Astrocyte of the cerebellum (primary cell): ENCODE results near the gene ELOVL5.

ENCODE experiments used
- DNase-seq: peaks from one replicate; pipeline ENCODE4 v3.0.0-alpha.2; 2011; ENCODE audit warnings: low read depth
- H3K4me3 ChIP-seq: 2 replicates; pipeline ENCODE4 v1.5.1; 2011; ENCODE audit warnings: mild to moderate bottlenecking, low read depth, low read length, moderate library complexity
- CTCF ChIP-seq: IDR thresholded peaks from 2 replicates; pipeline ENCODE4 v1.5.1; 2012; ENCODE audit warnings: low read length, low read depth, moderate library complexity, mild to moderate bottlenecking; ENCODE audit errors: missing control alignments
- in situ Hi-C: cut with HindIII; loops from 2 replicates; pipeline ENCODE4 v1.10.0; 2017; ENCODE audit warnings: low sequenced_read_pairs

ELOVL5 gene

DNA sequence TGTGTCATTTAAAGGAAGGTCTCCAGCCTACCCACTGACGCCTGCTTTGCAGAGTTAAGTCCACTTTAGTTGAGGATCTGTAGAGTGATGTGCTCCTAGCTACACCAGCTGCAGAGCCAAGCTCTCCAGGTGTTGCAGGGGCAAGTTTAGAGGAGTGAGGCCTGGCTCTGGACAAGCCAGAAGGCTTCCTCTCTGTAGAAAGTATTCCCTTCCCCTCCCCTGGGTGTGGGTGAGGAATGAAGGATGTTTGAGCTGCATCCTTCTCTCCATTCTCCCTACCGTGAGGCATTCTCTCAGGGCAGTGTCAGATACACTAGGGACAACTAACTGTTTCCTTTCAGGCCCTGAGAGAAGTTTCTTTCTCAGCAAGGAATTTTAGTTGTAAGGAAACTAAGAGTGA is 66.5 kb downstream of the ELOVL5 start:
- in situ Hi-C loops, result no loop called here
- TF ChIP-seq CTCF, result no peak
- H3K4me3 ChIP-seq, result no peak overlapping the region
- no peak for DNase-seq

- TF ChIP-seq CTCF, result no peak
- DNase-seq, result no peak
- H3K4me3 ChIP-seq, result no peak overlapping the region
- in situ Hi-C loops, result no loop called here
Measured at GRCh38 chr6:53281518-53282215, 67.1 kb downstream of the ELOVL5 start.

- no peak for DNase-seq
- in situ Hi-C loops, result no loop called here
- no peak overlapping the region for H3K4me3 ChIP-seq
- no peak for TF ChIP-seq CTCF
Measured at GRCh38 chr6:53280207-53280606, 68.5 kb downstream of the ELOVL5 start.

GRCh38 chr6:53279293-53279692 is 69.5 kb downstream of the ELOVL5 start:
- TF ChIP-seq CTCF, result no peak
- no peak overlapping the region for H3K4me3 ChIP-seq
- in situ Hi-C loops, result no loop called here
- DNase-seq, result no peak

- H3K4me3 ChIP-seq, result no peak overlapping the region
- in situ Hi-C loops, result no loop called here
- no peak for DNase-seq
- no peak for TF ChIP-seq CTCF
Measured at GRCh38 chr6:53273370-53273769, 75.4 kb downstream of the ELOVL5 start.

DNA sequence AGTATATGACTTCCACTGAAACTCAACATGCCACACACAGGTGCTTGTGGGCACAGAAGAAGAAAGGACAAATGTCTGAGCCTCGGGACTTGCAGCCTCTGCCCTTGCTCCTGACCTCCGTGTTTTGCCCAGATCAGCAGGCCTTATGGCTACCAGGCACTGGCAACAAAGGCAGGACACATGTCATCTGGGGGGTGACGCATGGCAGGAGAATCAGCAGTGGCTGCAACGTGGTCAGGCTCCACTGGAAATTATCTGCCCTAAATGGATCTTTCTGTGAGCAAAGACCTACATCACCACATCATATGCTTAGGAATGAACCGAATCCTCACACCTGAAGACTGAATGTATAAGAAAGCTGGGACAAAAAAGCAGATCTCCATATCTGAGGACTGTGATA is 78.9 kb downstream of the ELOVL5 start:
- in situ Hi-C loops, result no loop called here
- no peak overlapping the region for H3K4me3 ChIP-seq

More for the DNA sequence above, 78.9 kb downstream of the ELOVL5 start:
- no peak for TF ChIP-seq CTCF
- DNase-seq, result no peak
